ENCODE results near the gene RNF128.

RNF128 gene

DNA sequence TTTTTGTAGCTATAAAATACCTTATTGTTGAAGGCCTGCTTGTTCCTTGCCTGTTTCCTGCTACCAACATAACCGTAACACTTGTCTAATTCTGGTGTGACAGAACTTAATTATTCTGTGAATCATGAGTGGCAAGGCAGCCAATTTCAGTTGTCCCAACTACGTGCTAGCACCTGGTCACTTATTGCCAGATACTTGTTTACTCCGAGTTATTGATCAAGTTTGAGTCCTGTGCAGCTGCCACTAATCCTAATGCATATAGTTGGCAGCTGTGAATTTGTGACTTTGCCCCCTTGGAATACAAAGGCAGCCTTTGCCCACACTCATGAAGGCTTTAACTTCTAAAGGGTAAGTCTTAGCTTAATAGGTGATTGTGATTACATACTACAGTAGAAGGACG is 7.8 kb upstream of the RNF128 start:
- H3K27ac ChIP-seq = no peak overlapping the region
- no peak for TF ChIP-seq ZFX (IDR thresholded peaks at IDR 0.05; ENCODE audit: borderline replicate concordance)
- TF ChIP-seq, protein P1, sequence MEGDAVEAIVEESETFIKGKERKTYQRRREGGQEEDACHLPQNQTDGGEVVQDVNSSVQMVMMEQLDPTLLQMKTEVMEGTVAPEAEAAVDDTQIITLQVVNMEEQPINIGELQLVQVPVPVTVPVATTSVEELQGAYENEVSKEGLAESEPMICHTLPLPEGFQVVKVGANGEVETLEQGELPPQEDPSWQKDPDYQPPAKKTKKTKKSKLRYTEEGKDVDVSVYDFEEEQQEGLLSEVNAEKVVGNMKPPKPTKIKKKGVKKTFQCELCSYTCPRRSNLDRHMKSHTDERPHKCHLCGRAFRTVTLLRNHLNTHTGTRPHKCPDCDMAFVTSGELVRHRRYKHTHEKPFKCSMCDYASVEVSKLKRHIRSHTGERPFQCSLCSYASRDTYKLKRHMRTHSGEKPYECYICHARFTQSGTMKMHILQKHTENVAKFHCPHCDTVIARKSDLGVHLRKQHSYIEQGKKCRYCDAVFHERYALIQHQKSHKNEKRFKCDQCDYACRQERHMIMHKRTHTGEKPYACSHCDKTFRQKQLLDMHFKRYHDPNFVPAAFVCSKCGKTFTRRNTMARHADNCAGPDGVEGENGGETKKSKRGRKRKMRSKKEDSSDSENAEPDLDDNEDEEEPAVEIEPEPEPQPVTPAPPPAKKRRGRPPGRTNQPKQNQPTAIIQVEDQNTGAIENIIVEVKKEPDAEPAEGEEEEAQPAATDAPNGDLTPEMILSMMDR (IDR thresholded peaks at IDR 0.05) = no peak

- no peak overlapping the region for H3K27ac ChIP-seq
- no peak for TF ChIP-seq ZFX (IDR thresholded peaks at IDR 0.05; ENCODE audit: borderline replicate concordance)
- TF ChIP-seq, protein P1 (IDR thresholded peaks at IDR 0.05) = no peak
These were observed 570 bp upstream of the RNF128 start for GRCh38 chrX:106725931-106726330.

- TF ChIP-seq ZFX (IDR thresholded peaks at IDR 0.05; ENCODE audit: borderline replicate concordance) = no peak
- TF ChIP-seq, protein P1 (IDR thresholded peaks at IDR 0.05) = no peak
- no peak overlapping the region for H3K27ac ChIP-seq
These were observed 1.8 kb downstream of the RNF128 start for GRCh38 chrX:106728337-106728736.

DNA sequence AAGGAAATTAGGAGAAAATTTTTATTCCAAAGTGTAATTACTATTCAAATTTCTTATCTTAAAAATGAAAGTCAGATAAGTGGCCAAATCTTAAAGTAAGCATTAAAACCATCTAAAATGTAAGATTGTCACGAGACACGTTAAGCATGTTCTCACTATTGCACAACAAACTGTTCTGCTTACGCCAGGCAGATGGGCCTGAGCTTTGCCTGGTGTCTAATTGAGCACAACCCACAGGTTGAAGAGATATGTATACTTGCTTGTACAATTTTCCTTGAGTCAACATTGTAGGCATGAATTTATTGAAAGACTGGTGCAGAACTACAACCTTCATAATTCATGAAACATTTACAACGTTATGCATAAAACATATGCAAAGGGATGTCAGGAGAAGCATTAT is 3.9 kb downstream of the RNF128 start:
- no peak overlapping the region for H3K27ac ChIP-seq
- no peak for TF ChIP-seq ZFX (IDR thresholded peaks at IDR 0.05; ENCODE audit: borderline replicate concordance)
- TF ChIP-seq, protein P1 (IDR thresholded peaks at IDR 0.05) = no peak

- no peak for TF ChIP-seq ZFX (IDR thresholded peaks at IDR 0.05; ENCODE audit: borderline replicate concordance)
- TF ChIP-seq, protein P1 (IDR thresholded peaks at IDR 0.05) = no peak
- no peak overlapping the region for H3K27ac ChIP-seq
These were observed 5.1 kb downstream of the RNF128 start for GRCh38 chrX:106731590-106731989.

- no peak for TF ChIP-seq ZFX (IDR thresholded peaks at IDR 0.05; ENCODE audit: borderline replicate concordance)
- TF ChIP-seq, protein P1 (IDR thresholded peaks at IDR 0.05) = no peak
These were observed 8.3 kb downstream of the RNF128 start for GRCh38 chrX:106734827-106735226.

DNA sequence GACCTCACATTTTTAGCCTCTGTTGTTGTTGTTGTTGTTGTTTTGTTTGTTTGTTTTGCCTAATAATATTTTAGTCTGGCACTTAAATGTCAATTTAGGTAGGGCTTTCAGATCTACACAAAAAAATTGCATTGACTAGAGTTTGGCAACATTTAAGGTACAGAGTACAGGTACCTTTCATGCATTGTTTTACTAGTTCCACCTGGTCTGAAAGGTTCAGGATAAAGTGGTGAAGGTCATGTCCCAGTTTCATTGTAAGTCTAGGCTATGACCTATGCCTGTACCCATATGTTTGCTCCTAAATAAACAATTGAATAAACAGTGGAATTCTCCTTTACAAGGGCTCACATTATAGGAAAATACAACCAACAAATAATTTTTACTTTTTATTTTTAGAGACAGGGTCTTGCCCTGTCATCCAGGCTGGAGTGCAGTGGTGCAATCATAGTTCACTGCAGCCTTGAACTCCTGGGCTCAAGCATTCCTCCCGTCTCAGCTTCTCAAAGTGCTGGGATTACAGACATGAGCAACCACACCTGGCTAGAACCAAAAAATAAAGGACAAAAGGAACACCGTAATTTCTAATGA is 13.8 kb downstream of the RNF128 start:
- no peak overlapping the region for H3K27ac ChIP-seq
- TF ChIP-seq, protein P1 (IDR thresholded peaks at IDR 0.05) = no peak
- no peak for TF ChIP-seq ZFX (IDR thresholded peaks at IDR 0.05; ENCODE audit: borderline replicate concordance)

More at GRCh38 chrX:106734827-106735226, 8.3 kb downstream of the RNF128 start:
- H3K27ac ChIP-seq = no peak overlapping the region
